Measurements from ENCODE around the gene USP33.
"Not testable (repeated sequence)": the region's sequence is repeated elsewhere in the genome, so short reads cannot be mapped to it uniquely, and the experiment has no call there.

The USP33 gene

DNA sequence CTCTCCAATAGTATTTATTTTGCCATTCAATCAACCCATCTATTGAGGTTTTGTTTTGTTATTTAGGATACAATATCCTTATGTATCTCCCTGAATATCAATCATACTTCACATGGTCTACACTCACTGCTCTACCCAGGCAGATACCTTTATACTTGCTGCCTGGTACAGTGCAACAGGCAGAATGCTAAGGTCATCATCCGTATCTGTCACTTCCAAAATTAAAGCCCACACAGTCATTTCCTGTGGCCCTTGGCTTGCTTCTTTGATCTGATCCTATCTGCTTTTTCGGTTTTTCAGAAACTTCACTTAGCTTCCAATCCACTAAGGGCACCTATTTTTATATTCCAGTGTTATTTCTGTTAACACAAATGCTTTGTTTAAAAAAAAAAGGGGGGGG is 54.9 kb downstream of the USP33 start:
- TF ChIP-seq, protein P1, sequence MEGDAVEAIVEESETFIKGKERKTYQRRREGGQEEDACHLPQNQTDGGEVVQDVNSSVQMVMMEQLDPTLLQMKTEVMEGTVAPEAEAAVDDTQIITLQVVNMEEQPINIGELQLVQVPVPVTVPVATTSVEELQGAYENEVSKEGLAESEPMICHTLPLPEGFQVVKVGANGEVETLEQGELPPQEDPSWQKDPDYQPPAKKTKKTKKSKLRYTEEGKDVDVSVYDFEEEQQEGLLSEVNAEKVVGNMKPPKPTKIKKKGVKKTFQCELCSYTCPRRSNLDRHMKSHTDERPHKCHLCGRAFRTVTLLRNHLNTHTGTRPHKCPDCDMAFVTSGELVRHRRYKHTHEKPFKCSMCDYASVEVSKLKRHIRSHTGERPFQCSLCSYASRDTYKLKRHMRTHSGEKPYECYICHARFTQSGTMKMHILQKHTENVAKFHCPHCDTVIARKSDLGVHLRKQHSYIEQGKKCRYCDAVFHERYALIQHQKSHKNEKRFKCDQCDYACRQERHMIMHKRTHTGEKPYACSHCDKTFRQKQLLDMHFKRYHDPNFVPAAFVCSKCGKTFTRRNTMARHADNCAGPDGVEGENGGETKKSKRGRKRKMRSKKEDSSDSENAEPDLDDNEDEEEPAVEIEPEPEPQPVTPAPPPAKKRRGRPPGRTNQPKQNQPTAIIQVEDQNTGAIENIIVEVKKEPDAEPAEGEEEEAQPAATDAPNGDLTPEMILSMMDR (IDR thresholded peaks at IDR 0.05) = no peak
- no peak overlapping the region for H3K27ac ChIP-seq

DNA sequence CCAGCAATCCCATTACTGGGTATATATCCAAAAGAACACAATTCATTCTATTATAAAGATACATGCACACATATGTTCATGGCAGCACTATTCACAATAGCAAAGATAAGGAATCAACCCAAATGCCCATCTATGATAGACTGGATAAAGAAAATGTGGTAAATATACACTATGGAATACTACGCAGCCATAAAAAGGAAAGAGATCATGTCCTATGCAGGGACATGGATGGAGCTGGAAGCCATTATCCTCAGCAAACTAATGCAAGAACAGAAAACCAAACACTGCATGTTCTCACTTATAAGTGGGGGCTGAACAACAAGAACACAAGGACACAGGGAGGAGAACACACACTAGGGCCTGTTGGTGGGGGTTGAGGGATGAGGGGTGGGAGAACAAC is 60.0 kb downstream of the USP33 start:
- DNase-seq (ENCODE audit: low spot score); H3K27ac ChIP-seq; H3K4me3 ChIP-seq: not testable (repeated sequence)

More for the DNA sequence above, 54.9 kb downstream of the USP33 start:
- DNase-seq (ENCODE audit: low spot score) = no peak
- H3K4me3 ChIP-seq = no peak overlapping the region

DNA sequence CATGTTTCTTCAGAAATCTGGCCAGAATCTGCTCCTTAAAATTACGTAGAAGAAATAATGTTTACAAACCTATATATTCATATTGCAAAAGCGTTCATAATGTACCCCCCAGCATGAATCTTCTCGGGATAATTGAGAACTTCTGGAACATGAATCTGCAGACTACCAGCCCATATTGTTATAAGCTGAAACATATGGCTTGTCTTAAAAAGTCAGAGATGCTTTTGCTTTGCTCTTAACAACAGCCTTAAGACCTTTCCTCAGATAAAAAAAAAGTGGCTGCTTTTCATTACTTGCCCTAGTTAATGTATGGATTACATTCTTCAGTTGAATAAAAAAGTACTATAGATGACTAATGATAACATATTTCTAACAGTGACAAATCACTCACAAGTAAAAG is 62.2 kb downstream of the USP33 start:
- no peak for DNase-seq (ENCODE audit: low spot score)
- no peak overlapping the region for H3K27ac ChIP-seq
- H3K4me3 ChIP-seq = no peak overlapping the region
- TF ChIP-seq, protein P1 (IDR thresholded peaks at IDR 0.05) = no peak

DNA sequence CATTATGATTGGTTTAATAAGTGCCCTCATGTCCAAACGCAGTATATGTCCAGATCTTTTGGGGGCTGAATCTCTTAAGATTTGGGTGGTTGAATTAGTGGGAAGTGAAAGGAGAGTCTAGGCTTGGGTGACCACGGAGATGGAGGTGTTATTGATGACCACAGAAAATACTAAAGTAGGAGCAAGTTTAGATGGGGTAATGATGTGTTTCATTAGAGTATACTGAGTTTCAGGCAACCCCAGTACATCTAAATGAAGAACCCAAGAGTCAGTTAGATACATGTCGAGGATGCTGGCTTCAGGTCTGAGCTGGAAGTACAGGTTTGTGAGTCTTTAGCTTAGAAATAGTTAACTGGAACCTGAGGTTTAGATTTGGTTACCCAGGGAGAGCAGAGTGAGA is 70.7 kb downstream of the USP33 start:
- no peak overlapping the region for H3K27ac ChIP-seq
- TF ChIP-seq, protein P1 (IDR thresholded peaks at IDR 0.05) = no peak
- no peak overlapping the region for H3K4me3 ChIP-seq
- no peak for DNase-seq (ENCODE audit: low spot score)

DNA sequence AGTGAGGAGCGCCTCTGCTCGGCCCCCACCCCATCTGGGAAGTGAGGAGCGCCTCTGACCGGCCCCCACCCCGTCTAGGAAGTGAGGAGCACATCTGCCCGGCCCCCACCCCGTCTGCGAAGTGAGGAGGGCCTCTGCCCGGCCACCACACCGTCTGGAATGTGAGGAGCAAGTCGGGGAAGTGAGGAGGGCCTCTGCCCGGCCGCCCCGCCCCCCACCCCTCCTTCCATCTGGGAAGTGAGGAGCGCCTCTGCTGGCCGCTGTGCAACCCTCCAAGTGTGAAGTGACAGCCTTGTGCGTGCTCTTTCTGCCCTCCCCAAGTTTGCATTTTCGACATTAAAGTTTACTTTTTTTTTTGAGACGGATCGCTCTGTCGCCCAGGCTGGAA is 72.1 kb downstream of the USP33 start:
- TF ChIP-seq, protein P1 (IDR thresholded peaks at IDR 0.05) = no peak
- peak overlapping the region; percentile 45 for H3K4me3 ChIP-seq
- DNase-seq (ENCODE audit: low spot score) = no peak
- no peak overlapping the region for H3K27ac ChIP-seq

DNA sequence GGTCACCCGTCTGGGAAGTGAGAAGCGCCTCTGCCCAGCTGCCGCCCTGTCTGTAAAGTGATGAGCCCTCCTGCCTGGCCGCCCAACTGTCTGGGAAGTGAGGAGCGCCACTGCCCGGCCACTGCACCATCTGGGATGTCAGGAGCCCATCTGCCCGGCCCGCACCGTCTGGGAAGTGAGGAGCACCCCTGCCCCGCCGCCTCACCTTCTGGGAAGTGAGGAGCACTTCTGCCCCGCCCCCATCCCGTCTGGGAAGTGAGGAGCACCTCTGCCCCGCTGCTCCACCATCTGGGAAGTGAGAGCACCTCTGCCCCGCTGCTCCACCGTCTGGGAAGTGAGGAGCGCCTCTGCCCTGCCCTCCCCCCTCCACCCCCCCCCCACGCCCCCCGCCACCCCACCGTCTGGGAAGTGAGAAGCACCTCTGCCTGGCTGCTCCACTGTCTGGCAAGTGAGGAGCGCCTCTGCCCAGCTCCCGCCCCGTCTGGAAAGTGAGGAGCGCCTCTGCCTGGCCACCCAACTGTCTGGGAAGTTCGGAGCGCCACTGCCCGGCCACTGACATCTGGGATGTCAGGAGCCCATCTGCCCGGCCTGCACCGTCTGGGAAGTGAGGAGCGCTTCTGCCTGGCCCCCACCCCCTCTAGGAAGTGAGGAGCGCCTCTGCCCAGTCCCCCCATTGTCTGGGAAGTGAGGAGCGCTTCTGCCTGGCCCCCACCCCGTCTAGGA is 72.7 kb downstream of the USP33 start:
- no peak for DNase-seq (ENCODE audit: low spot score)
- Histone ChIP-seq H3K27ac (no peak overlapping the region), H3K4me3 (no peak overlapping the region)
- TF ChIP-seq, protein P1 (IDR thresholded peaks at IDR 0.05) = no peak

DNA sequence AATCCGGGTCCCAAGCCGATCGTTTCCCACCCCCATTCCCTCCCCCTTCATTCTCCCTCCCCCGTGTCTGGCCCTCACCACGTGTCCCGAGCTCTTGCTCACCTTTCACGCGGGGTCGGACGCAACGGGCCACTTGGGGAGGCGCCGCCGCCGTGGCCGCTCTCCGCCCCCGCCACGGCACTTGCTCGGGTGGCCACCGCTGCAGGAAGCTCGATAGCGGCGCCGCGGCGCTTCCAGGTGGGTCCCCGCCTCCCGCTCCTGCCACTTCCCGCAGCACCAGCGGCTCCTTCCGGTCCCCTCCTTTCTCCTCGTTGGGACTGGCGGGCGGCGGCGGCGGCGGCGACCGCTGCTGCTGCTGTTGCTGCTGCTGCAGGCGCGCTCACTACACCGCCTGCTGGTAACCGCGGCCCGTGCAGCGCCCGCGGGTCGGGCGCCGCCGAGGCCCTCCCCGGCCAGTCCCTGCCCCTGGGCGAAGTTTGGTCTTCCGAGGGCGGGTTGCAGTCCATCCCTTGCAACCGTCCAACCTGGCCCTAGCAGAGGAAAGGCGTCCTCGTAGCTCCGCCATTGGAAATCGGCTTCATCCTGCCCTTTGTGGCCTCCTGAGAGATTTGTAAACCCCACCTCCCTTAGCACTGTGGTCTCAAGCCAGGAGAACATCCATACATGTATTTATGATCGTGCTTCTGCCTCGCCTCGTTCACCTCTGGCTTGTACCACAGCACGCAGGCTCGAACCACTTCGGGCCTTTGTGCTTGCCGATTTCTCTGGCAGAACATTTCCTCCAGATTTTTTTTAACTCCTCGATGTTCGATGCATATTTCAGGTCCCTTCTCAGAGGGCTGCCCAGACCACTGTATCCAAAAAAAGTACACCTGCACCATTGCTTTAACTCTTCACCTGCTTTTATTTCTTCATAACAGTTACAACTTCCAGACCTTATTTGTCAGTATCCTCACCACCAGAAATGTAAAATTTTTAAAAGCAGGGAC is 76.2 kb downstream of the USP33 start:
- H3K27ac ChIP-seq = peak overlapping the region; percentile 91 to 95
- TF ChIP-seq, protein P1 (IDR thresholded peaks at IDR 0.05) = peak; percentile 91
- peak overlapping the region; percentile 86 for H3K4me3 ChIP-seq
- DNase-seq (ENCODE audit: low spot score) = peak; percentile 95

Data from coronary artery (tissue), 2 donors.